NCI-H446 (cell line): ENCODE measurements around the gene CPED1.
"Not testable (repeated sequence)": the region's sequence is repeated elsewhere in the genome, so short reads cannot be mapped to it uniquely, and the experiment has no call there.

Source experiments
- DNase-seq, 2 experiments: peaks; one replicate each; lab custom pipeline; 2025; lab: John Stamatoyannopoulos, UW

Gene CPED1

GRCh38 chr7:121186746-121187145, 198.2 kb downstream of the CPED1 start:
- DNase-seq = no peak

- DNase-seq = no peak
Observed at GRCh38 chr7:121187222-121187621, 198.7 kb downstream of the CPED1 start.

- DNase-seq = no peak
Observed at GRCh38 chr7:121187676-121188075, 199.2 kb downstream of the CPED1 start.

- no peak for DNase-seq
Observed at GRCh38 chr7:121192834-121193233, 204.3 kb downstream of the CPED1 start.

- DNase-seq = no peak
Observed at GRCh38 chr7:121195010-121195409, 206.5 kb downstream of the CPED1 start.

GRCh38 chr7:121195874-121196273, 207.4 kb downstream of the CPED1 start:
- DNase-seq = no peak

GRCh38 chr7:121196286-121196685, 207.8 kb downstream of the CPED1 start:
- no peak for DNase-seq

- no peak for DNase-seq
Observed at GRCh38 chr7:121197455-121197854, 208.9 kb downstream of the CPED1 start.

GRCh38 chr7:121198502-121198901, 210.0 kb downstream of the CPED1 start:
- no peak for DNase-seq

GRCh38 chr7:121202125-121202524, 213.6 kb downstream of the CPED1 start:
- DNase-seq = no peak

GRCh38 chr7:121202834-121203233, 214.3 kb downstream of the CPED1 start:
- no peak for DNase-seq

- no peak for DNase-seq
Observed at GRCh38 chr7:121204537-121204936, 216.0 kb downstream of the CPED1 start.

- no peak for DNase-seq
Observed at GRCh38 chr7:121205777-121206176, 217.3 kb downstream of the CPED1 start.

GRCh38 chr7:121211253-121211652, 222.7 kb downstream of the CPED1 start:
- no peak for DNase-seq

GRCh38 chr7:121212036-121212435, 223.5 kb downstream of the CPED1 start:
- no peak for DNase-seq

GRCh38 chr7:121214657-121215056, 226.1 kb downstream of the CPED1 start:
- no peak for DNase-seq

- no peak for DNase-seq
Observed at GRCh38 chr7:121219026-121219425, 230.5 kb downstream of the CPED1 start.

- DNase-seq = not testable (repeated sequence)
Observed at GRCh38 chr7:121221108-121221507, 232.6 kb downstream of the CPED1 start.

GRCh38 chr7:121228779-121229178, 240.3 kb downstream of the CPED1 start:
- no peak for DNase-seq

- no peak for DNase-seq
Observed at GRCh38 chr7:121235201-121235600, 246.7 kb downstream of the CPED1 start.

- no peak for DNase-seq
Observed at GRCh38 chr7:121237601-121238000, 249.1 kb downstream of the CPED1 start.

- peak; percentile 83 to 93 for DNase-seq
Observed at GRCh38 chr7:121244120-121244870, 255.8 kb downstream of the CPED1 start.

- DNase-seq = not testable (repeated sequence)
Observed at GRCh38 chr7:121251367-121251766, 262.9 kb downstream of the CPED1 start.
